SK-N-SH treated with all-trans-retinoic acid at 6 μM for 48 hours (cell line): ENCODE results near the gene PTCHD4.

Source experiments
- ATAC-seq: fragments of 200-7000 bp; cut with Tn5 transposase; 3 replicates; pipeline ENCODE4 v1.9.1; 2020; ENCODE audit warnings: mild to moderate bottlenecking, moderate library complexity
- ARNTL ChIP-seq: fragments of 450-650 bp; formaldehyde crosslinking; IDR thresholded peaks from 2 replicates; pipeline ENCODE4 v1.5.0; 2020; ENCODE audit warnings: low read depth, mild to moderate bottlenecking, moderate library complexity, borderline replicate concordance
- BACH2 ChIP-seq: fragments of 250-450 bp; sonication (Bioruptor Pico); IDR thresholded peaks from 2 replicates; pipeline ENCODE4 v1.9.0; 2021; ENCODE audit warnings: mild to moderate bottlenecking, borderline replicate concordance
- CSDC2 ChIP-seq: fragments of 250-450 bp; sonication (Bioruptor Pico); IDR thresholded peaks from 2 replicates; pipeline ENCODE4 v1.5.0; 2020; ENCODE audit warnings: mild to moderate bottlenecking, moderate library complexity
- ESRRG ChIP-seq: fragments of 250-450 bp; sonication (Bioruptor Pico); IDR thresholded peaks from 2 replicates; pipeline ENCODE4 v1.6.1; 2021; ENCODE audit warnings: mild to moderate bottlenecking
- GLIS3 ChIP-seq: fragments of 250-450 bp; sonication (Bioruptor Pico); IDR thresholded peaks from 2 replicates; pipeline ENCODE4 v1.5.0; 2020; ENCODE audit warnings: mild to moderate bottlenecking, moderate library complexity
- OSR1 ChIP-seq: fragments of 250-450 bp; sonication (Bioruptor Pico); IDR thresholded peaks from 2 replicates; pipeline ENCODE4 v1.8.0; 2022; ENCODE audit warnings: moderate library complexity, mild to moderate bottlenecking, inconsistent platforms
- PPARA ChIP-seq: fragments of 250-450 bp; sonication (Bioruptor Pico); IDR thresholded peaks from 2 replicates; pipeline ENCODE4 v1.5.0; 2020; ENCODE audit warnings: mild to moderate bottlenecking, borderline replicate concordance
- RARB ChIP-seq: fragments of 250-450 bp; sonication (Bioruptor Pico); IDR thresholded peaks from 2 replicates; pipeline ENCODE4 v1.8.0; 2021; ENCODE audit warnings: mild to moderate bottlenecking, moderate library complexity
- SNAI2 ChIP-seq: fragments of 250-450 bp; sonication (Bioruptor Pico); IDR thresholded peaks from 2 replicates; pipeline ENCODE4 v1.5.0; 2020; ENCODE audit warnings: mild to moderate bottlenecking, moderate library complexity
- TCF4 ChIP-seq: fragments of 250-450 bp; sonication (Bioruptor Pico); IDR thresholded peaks from 2 replicates; pipeline ENCODE4 v1.8.0; 2021; ENCODE audit warnings: mild to moderate bottlenecking, moderate library complexity, borderline replicate concordance
- TOX ChIP-seq: fragments of 250-450 bp; sonication (Bioruptor Pico); IDR thresholded peaks from 2 replicates; pipeline ENCODE4 v1.8.0; 2021; ENCODE audit warnings: mild to moderate bottlenecking, moderate library complexity, borderline replicate concordance
- ZC3H10 ChIP-seq: fragments of 250-450 bp; sonication (Bioruptor Pico); IDR thresholded peaks from 2 replicates; pipeline ENCODE4 v1.5.1; 2021; ENCODE audit warnings: mild to moderate bottlenecking, moderate library complexity
- ZFP3 ChIP-seq: fragments of 250-450 bp; sonication (Bioruptor Pico); IDR thresholded peaks from 2 replicates; pipeline ENCODE4 v1.5.0; 2020; ENCODE audit warnings: mild to moderate bottlenecking, moderate library complexity
- ZFP30 ChIP-seq: fragments of 450-650 bp; formaldehyde crosslinking; IDR thresholded peaks from 2 replicates; pipeline ENCODE4 v1.5.0; 2022; ENCODE audit warnings: mild to moderate bottlenecking, moderate library complexity
- ZNF565 ChIP-seq: fragments of 450-650 bp; formaldehyde crosslinking; conservative IDR thresholded peaks from 2 replicates; pipeline ENCODE4 v1.5.0; 2020; ENCODE audit warnings: low read depth, mild to moderate bottlenecking, moderate library complexity
- ZNF8 ChIP-seq: fragments of 450-650 bp; formaldehyde crosslinking; IDR thresholded peaks from 2 replicates; pipeline ENCODE4 v1.5.0; 2020; ENCODE audit warnings: mild to moderate bottlenecking, moderate library complexity
- TF ChIP-seq, protein P1 (sequence below): fragments of 250-450 bp; sonication (Bioruptor Pico); IDR thresholded peaks from 2 replicates; pipeline ENCODE4 v1.5.0; 2020; ENCODE audit warnings: mild to moderate bottlenecking, moderate library complexity
- TF ChIP-seq, protein P2 (sequence below): fragments of 250-450 bp; sonication (Bioruptor Pico); IDR thresholded peaks from 2 replicates; pipeline ENCODE4 v1.8.0; 2021; ENCODE audit warnings: low read depth, mild to moderate bottlenecking, moderate library complexity, borderline replicate concordance
- TF ChIP-seq, protein P3 (sequence below): fragments of 250-450 bp; sonication (Bioruptor Pico); IDR thresholded peaks from 2 replicates; pipeline ENCODE4 v1.8.0; 2020; ENCODE audit warnings: mild to moderate bottlenecking, moderate library complexity, borderline replicate concordance
- TF ChIP-seq, protein P4 (sequence below): fragments of 250-450 bp; sonication (Bioruptor Pico); IDR thresholded peaks from 2 replicates; pipeline ENCODE4 v1.5.1; 2021; ENCODE audit warnings: mild to moderate bottlenecking, moderate library complexity

PTCHD4 gene

DNA sequence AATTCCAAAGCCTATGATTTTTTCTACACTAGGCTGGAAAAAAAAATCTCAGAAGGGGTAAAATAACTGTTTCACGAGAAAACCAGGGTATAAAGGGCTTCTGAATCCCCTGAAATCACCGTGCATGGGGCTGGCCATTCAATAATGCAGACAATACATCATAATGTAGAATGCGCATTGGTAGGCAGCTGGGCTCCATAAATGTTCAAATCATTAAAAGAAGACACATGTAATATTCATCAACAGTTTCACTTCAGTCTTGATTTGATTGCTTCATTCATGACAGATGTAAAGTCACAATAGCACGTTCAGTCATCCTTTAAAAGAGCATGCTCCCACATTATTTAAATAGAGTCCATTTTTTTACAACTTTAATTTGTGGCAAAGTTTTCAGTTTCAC is 20.5 kb downstream of the PTCHD4 start (continued):
- TF ChIP-seq, protein P1, sequence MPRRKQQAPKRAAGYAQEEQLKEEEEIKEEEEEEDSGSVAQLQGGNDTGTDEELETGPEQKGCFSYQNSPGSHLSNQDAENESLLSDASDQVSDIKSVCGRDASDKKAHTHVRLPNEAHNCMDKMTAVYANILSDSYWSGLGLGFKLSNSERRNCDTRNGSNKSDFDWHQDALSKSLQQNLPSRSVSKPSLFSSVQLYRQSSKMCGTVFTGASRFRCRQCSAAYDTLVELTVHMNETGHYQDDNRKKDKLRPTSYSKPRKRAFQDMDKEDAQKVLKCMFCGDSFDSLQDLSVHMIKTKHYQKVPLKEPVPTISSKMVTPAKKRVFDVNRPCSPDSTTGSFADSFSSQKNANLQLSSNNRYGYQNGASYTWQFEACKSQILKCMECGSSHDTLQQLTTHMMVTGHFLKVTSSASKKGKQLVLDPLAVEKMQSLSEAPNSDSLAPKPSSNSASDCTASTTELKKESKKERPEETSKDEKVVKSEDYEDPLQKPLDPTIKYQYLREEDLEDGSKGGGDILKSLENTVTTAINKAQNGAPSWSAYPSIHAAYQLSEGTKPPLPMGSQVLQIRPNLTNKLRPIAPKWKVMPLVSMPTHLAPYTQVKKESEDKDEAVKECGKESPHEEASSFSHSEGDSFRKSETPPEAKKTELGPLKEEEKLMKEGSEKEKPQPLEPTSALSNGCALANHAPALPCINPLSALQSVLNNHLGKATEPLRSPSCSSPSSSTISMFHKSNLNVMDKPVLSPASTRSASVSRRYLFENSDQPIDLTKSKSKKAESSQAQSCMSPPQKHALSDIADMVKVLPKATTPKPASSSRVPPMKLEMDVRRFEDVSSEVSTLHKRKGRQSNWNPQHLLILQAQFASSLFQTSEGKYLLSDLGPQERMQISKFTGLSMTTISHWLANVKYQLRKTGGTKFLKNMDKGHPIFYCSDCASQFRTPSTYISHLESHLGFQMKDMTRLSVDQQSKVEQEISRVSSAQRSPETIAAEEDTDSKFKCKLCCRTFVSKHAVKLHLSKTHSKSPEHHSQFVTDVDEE (CRISPR knock-in tag), result no peak
- TF ChIP-seq PPARA (CRISPR knock-in tag) (no peak), ZNF565 (CRISPR knock-in tag) (no peak)

DNA sequence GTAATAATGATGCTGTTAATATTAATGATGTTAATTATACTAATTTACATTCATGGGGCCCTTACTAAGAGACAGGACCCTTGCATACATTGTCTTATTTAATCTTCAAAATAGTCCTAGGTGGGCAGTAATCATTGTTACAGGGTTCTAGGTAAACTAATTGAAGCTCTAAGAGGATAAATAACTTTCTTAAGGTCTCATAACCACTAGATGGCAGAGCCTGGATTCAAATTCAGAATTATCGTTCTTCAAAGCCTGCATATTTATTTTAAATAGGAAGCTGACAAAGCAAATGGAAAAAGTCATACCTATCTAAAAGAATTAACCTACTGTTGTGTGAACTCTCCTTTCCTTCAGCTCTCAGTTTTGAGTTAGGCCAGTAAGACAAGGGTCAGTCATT is 23.5 kb downstream of the PTCHD4 start:
- peak; percentile 54; the same call in 2 of the 3 replicates for ATAC-seq

DNA sequence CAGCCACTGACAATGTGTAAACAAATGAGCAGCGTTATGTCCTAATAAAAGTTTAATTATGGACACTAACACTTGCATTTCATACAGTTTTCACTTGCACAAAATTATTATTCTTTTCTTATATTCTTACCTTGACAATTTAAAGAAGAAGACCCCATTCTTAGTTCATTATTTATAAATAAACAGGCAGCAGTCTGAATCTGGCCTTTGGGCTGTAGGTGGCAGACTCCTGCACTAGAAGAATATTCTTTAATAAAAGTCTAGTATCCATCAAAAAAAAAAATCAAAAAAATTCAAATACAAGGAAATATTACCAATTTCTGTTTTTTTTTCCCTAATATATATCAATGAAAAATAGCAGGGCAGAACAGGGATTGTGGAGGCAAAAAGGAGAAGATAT is 24.8 kb downstream of the PTCHD4 start:
- ATAC-seq, result no peak
- TF ChIP-seq, protein P2, sequence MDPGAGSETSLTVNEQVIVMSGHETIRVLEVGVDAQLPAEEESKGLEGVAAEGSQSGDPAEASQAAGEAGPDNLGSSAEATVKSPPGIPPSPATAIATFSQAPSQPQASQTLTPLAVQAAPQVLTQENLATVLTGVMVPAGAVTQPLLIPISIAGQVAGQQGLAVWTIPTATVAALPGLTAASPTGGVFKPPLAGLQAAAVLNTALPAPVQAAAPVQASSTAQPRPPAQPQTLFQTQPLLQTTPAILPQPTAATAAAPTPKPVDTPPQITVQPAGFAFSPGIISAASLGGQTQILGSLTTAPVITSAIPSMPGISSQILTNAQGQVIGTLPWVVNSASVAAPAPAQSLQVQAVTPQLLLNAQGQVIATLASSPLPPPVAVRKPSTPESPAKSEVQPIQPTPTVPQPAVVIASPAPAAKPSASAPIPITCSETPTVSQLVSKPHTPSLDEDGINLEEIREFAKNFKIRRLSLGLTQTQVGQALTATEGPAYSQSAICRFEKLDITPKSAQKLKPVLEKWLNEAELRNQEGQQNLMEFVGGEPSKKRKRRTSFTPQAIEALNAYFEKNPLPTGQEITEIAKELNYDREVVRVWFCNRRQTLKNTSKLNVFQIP (CRISPR knock-in tag), result no peak
- TF ChIP-seq GLIS3 (CRISPR knock-in tag) (no peak), ZFP30 (CRISPR knock-in tag) (no peak), BACH2 (CRISPR knock-in tag) (no peak), ZC3H10 (CRISPR knock-in tag) (no peak), ZFP3 (no peak), RARB (no peak), PPARA (CRISPR knock-in tag) (no peak), ZNF8 (CRISPR knock-in tag) (no peak), TCF4 (CRISPR knock-in tag) (no peak), TOX (CRISPR knock-in tag) (no peak), ARNTL (CRISPR knock-in tag) (no peak), ESRRG (CRISPR knock-in tag) (no peak)
- TF ChIP-seq, protein P3, sequence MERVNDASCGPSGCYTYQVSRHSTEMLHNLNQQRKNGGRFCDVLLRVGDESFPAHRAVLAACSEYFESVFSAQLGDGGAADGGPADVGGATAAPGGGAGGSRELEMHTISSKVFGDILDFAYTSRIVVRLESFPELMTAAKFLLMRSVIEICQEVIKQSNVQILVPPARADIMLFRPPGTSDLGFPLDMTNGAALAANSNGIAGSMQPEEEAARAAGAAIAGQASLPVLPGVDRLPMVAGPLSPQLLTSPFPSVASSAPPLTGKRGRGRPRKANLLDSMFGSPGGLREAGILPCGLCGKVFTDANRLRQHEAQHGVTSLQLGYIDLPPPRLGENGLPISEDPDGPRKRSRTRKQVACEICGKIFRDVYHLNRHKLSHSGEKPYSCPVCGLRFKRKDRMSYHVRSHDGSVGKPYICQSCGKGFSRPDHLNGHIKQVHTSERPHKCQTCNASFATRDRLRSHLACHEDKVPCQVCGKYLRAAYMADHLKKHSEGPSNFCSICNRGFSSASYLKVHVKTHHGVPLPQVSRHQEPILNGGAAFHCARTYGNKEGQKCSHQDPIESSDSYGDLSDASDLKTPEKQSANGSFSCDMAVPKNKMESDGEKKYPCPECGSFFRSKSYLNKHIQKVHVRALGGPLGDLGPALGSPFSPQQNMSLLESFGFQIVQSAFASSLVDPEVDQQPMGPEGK (CRISPR knock-in tag), result no peak
- TF ChIP-seq, protein P1 (CRISPR knock-in tag), result no peak

More for the DNA sequence above, 23.5 kb downstream of the PTCHD4 start:
- TF ChIP-seq OSR1 (no peak), CSDC2 (CRISPR knock-in tag) (no peak), PPARA (CRISPR knock-in tag) (no peak), BACH2 (CRISPR knock-in tag) (no peak), TCF4 (CRISPR knock-in tag) (no peak), RARB (no peak), ZNF565 (CRISPR knock-in tag) (no peak), SNAI2 (CRISPR knock-in tag) (no peak), ZFP3 (no peak)
- TF ChIP-seq, protein P4, sequence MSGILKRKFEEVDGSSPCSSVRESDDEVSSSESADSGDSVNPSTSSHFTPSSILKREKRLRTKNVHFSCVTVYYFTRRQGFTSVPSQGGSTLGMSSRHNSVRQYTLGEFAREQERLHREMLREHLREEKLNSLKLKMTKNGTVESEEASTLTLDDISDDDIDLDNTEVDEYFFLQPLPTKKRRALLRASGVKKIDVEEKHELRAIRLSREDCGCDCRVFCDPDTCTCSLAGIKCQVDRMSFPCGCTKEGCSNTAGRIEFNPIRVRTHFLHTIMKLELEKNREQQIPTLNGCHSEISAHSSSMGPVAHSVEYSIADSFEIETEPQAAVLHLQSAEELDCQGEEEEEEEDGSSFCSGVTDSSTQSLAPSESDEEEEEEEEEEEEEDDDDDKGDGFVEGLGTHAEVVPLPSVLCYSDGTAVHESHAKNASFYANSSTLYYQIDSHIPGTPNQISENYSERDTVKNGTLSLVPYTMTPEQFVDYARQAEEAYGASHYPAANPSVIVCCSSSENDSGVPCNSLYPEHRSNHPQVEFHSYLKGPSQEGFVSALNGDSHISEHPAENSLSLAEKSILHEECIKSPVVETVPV (CRISPR knock-in tag), result no peak
- TF ChIP-seq, protein P1 (CRISPR knock-in tag), result no peak
